Endothelial cell of umbilical vein (primary cell): ENCODE measurements around the gene DNAJB12. TPM values are rescaled to one million over a fixed set of nuclear protein-coding genes. Genes with fewer than 3 reads are reported as not detected.

Experiments
- BruUV-seq: library from RNA; stranded (reverse); fragments of 400-500 nt; replicated peaks from 2 replicates; lab custom pipeline; 2021; lab: Mats Ljungman, UMichigan
- CTCF ChIA-PET: fragments of 300-600, 350-600 bp; sonication (Branson Sonifier 250); formaldehyde crosslinking; loops from one replicate; lab custom pipeline; 2021; ENCODE audit warnings: antibody characterized with exemption, inconsistent platforms; lab: Charles Lee
- POLR2A ChIA-PET: fragments of 300-600, 350-600 bp; sonication (Branson Sonifier 250); formaldehyde crosslinking; loops from one replicate; lab custom pipeline; 2021; ENCODE audit warnings: antibody characterized with exemption, inconsistent platforms; lab: Charles Lee
- DNase-seq: peaks from one replicate; pipeline ENCODE4 v3.0.0-alpha.2; 2011; ENCODE audit warnings: low read depth, low spot score
- FAIRE-seq: peaks from 2 replicates; lab custom pipeline; 2011; peaks lifted over from hg19 to GRCh38; lab: Jason Lieb, UNC
- H2AFZ ChIP-seq: 2 replicates; pipeline ENCODE4 v1.6.0; 2012; ENCODE audit warnings: low read depth, low read length, control low read depth, inconsistent platforms
- H3K27ac ChIP-seq: 2 replicates; pipeline ENCODE4 v1.5.1; 2011; ENCODE audit warnings: low read depth, mild to moderate bottlenecking, control low read depth, low read length, moderate library complexity; ENCODE audit not compliant: insufficient read depth
- H3K27me3 ChIP-seq, 2 experiments: 2 replicates each; pipeline versions ENCODE4 v1.6.0 to v1.6.1; 2011; ENCODE audit warnings: low read length in 2 of 2, mixed read lengths in 1 of 2; ENCODE audit not compliant: control insufficient read depth in 2 of 2, insufficient read depth in 2 of 2
- H3K36me3 ChIP-seq, 2 experiments: 2 replicates in 1 of 2; 3 replicates in 1 of 2; pipeline ENCODE4 v1.5.1; 2011; ENCODE audit warnings: low read length in 2 of 2, mild to moderate bottlenecking in 1 of 2, moderate library complexity in 1 of 2; ENCODE audit not compliant: control insufficient read depth in 2 of 2, insufficient read depth in 2 of 2; ENCODE audit errors: extremely low read depth in 1 of 2
- H3K4me1 ChIP-seq: 3 replicates; pipeline ENCODE4 v1.5.1; 2011; ENCODE audit warnings: mild to moderate bottlenecking, low read length; ENCODE audit not compliant: control insufficient read depth, insufficient read depth; ENCODE audit errors: extremely low read depth
- H3K4me2 ChIP-seq: 2 replicates; pipeline ENCODE4 v1.6.1; 2011; ENCODE audit warnings: low read length, control low read depth, mixed read lengths; ENCODE audit not compliant: insufficient read depth
- H3K4me3 ChIP-seq, 3 experiments: fragments of 200-600 bp in 1 of 3; sonication (generic), shearing (Covaris generic) in 1 of 3; replicated peaks in 1 of 3; 2 replicates each; pipeline ENCODE4 v1.5.1; 2011 to 2016; ENCODE audit warnings: control low read depth in 3 of 3, low read length in 3 of 3, mild to moderate bottlenecking in 2 of 3, inconsistent platforms in 1 of 3, low read depth in 1 of 3, moderate library complexity in 1 of 3; ENCODE audit not compliant: insufficient read depth in 1 of 3
- H3K79me2 ChIP-seq: 2 replicates; pipeline ENCODE4 v1.6.0; 2012; ENCODE audit warnings: low read length, inconsistent platforms; ENCODE audit not compliant: control insufficient read depth, insufficient read depth
- H3K9ac ChIP-seq: replicated peaks from 2 replicates; pipeline ENCODE3; 2011; ENCODE audit warnings: low read length, control low read depth; ENCODE audit not compliant: insufficient read depth; ENCODE audit errors: extremely low read depth
- H3K9me1 ChIP-seq: replicated peaks from 3 replicates; pipeline ENCODE4 v1.6.0; 2011; ENCODE audit warnings: mild to moderate bottlenecking, low read length; ENCODE audit not compliant: control insufficient read depth, insufficient read depth; ENCODE audit errors: extremely low read depth
- H3K9me3 ChIP-seq: replicated peaks from 2 replicates; pipeline ENCODE4 v1.5.1; 2012; ENCODE audit warnings: low read length, inconsistent platforms; ENCODE audit not compliant: control insufficient read depth, insufficient read depth
- H4K20me1 ChIP-seq: replicated peaks from 2 replicates; pipeline ENCODE3; 2011; ENCODE audit warnings: mild to moderate bottlenecking, low read length; ENCODE audit not compliant: control insufficient read depth, insufficient read depth; ENCODE audit errors: extremely low read depth
- EZH2 ChIP-seq: IDR thresholded peaks from 2 replicates; pipeline ENCODE4 v1.6.1; 2012; ENCODE audit warnings: borderline replicate concordance, low read depth, mild to moderate bottlenecking, moderate library complexity, low read length, inconsistent platforms; ENCODE audit not compliant: severe bottlenecking
- FOS ChIP-seq: IDR thresholded peaks from 2 replicates; pipeline ENCODE4 v1.6.1; 2011; ENCODE audit warnings: mild to moderate bottlenecking, low read length, moderate library complexity, borderline replicate concordance; ENCODE audit not compliant: insufficient read depth
- GATA2 ChIP-seq: IDR thresholded peaks from 2 replicates; pipeline ENCODE4 v1.7.0; 2011; ENCODE audit warnings: low read depth, mild to moderate bottlenecking, moderate library complexity, mixed read lengths, low read length; ENCODE audit not compliant: insufficient read length, insufficient read depth
- JUN ChIP-seq: IDR thresholded peaks from 2 replicates; pipeline ENCODE4 v1.6.1; 2011; ENCODE audit warnings: borderline replicate concordance, low read depth; ENCODE audit not compliant: insufficient read length, insufficient read depth
- MYC ChIP-seq: IDR thresholded peaks from one replicate; pipeline ENCODE4 v1.6.1; 2011; ENCODE audit warnings: mild to moderate bottlenecking, low read depth, low read length
- POLR2A ChIP-seq: IDR thresholded peaks from 2 replicates; pipeline ENCODE4 v1.6.1; 2012; ENCODE audit warnings: low read depth, mild to moderate bottlenecking, control low read depth, low read length
- POLR2AphosphoS5 ChIP-seq: IDR thresholded peaks from 2 replicates; pipeline ENCODE4 v1.6.1; 2012; ENCODE audit warnings: low read depth, mild to moderate bottlenecking, control low read depth, low read length, moderate library complexity; ENCODE audit not compliant: insufficient read depth
- dilution Hi-C: fragments of 300-500 bp; cut with MboI; formaldehyde crosslinking; loops from one replicate; pipeline ENCODE4 v1.15.0; 2019; ENCODE audit warnings: low sequenced_read_pairs; ENCODE audit not compliant: extremely low pct_ligation_motif_present
- intact Hi-C: fragments of 100-400 bp; cut with micrococcal nuclease; formaldehyde crosslinking; loops from one replicate; pipeline ENCODE4 v1.10.0; 2022
- polyA plus RNA-seq, 4 experiments: library from polyadenylated mRNA; depleted of rRNA in 3 of 4; stranded (reverse) in 3 of 4; unstranded in 1 of 4; fragments of >200 nt; gene quantifications; 2 replicates each; pipeline versions ENCODE4 v1.2.1 to v1.2.3, GENCODE V29; 2011 to 2012; ENCODE audit warnings: missing spikeins in 1 of 4
- total RNA-seq: library from RNA; stranded (reverse); gene quantifications from 2 replicates; pipeline ENCODE4 v1.2.3, GENCODE V29; 2021
- TF ChIP-seq, protein P1 (sequence below), 2 donors: IDR thresholded peaks; 1 replicate in 1 of 2; 2 replicates in 1 of 2; pipeline ENCODE4 v1.5.1; 2011; ENCODE audit warnings: low read length in 2 of 2, mild to moderate bottlenecking in 2 of 2, moderate library complexity in 2 of 2, control low read depth in 1 of 2, inconsistent platforms in 1 of 2, low read depth in 1 of 2; ENCODE audit not compliant: insufficient read depth in 1 of 2; ENCODE audit errors: extremely low read depth in 1 of 2

DNAJB12 gene
- total and polyA plus RNA-seq, 2 donors (not counting 3 experiments of a cell fraction or from before 2014, with no cell fraction given) = 27.2 to 44.2 TPM

DNA sequence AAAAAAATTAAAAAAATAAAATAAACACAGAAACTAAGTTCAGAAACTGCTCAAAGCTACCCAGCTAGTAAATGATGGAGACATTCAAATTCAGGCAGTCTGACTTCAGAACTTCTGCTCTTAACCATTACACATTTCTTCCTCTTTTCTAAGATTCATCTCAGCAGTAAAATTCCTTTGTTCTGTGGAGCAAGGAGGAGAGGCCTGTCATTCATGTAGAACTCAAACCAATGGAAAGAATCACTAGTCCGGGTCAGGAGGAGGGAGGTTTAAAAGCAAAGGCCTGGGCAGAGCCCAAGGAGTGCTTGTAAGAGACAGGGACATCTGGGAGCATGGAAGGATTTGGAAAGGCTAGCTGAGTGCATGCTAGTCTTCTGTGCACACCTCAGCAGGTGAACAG lies 37.9 kb upstream of the DNAJB12 start:
- FAIRE-seq = no peak
- Histone ChIP-seq H3K4me1 (no peaks in the 10 kb centered on the region), H3K79me2 (no peaks in the 10 kb centered on the region), H3K4me3 (no peak overlapping the region), H3K27me3 (no peaks in the 10 kb centered on the region), H3K9me1 (no peaks in the 10 kb centered on the region), H4K20me1 (no peaks in the 10 kb centered on the region), H2AFZ (no peak overlapping the region), H3K27ac (no peak overlapping the region), H3K9ac (no peak overlapping the region), H3K4me2 (no peak overlapping the region), H3K36me3 (no peaks in the 10 kb centered on the region), H3K9me3 (no peaks in the 10 kb centered on the region)
- dilution Hi-C loops (no loop called here), intact Hi-C loops (no loop called here)
- no peak for TF ChIP-seq POLR2AphosphoS5
- no peak for TF ChIP-seq GATA2
- TF ChIP-seq JUN = no peak
- no peak for TF ChIP-seq FOS
- no peak for TF ChIP-seq POLR2A
- TF ChIP-seq, protein P1, sequence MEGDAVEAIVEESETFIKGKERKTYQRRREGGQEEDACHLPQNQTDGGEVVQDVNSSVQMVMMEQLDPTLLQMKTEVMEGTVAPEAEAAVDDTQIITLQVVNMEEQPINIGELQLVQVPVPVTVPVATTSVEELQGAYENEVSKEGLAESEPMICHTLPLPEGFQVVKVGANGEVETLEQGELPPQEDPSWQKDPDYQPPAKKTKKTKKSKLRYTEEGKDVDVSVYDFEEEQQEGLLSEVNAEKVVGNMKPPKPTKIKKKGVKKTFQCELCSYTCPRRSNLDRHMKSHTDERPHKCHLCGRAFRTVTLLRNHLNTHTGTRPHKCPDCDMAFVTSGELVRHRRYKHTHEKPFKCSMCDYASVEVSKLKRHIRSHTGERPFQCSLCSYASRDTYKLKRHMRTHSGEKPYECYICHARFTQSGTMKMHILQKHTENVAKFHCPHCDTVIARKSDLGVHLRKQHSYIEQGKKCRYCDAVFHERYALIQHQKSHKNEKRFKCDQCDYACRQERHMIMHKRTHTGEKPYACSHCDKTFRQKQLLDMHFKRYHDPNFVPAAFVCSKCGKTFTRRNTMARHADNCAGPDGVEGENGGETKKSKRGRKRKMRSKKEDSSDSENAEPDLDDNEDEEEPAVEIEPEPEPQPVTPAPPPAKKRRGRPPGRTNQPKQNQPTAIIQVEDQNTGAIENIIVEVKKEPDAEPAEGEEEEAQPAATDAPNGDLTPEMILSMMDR (IDR thresholded peaks at IDR 0.05; ENCODE audit: extremely low read depth in 1 of 2, insufficient read depth in 1 of 2, low read depth in 1 of 2, low read length in 2 of 2) = no peak
- TF ChIP-seq MYC = no peak
- no peak for TF ChIP-seq EZH2
- ChIA-PET POLR2A (no interaction called here), CTCF (interaction anchor here (1.2 kb wide), 1 partner anchor 442 kb away, joined by 3 read pairs; no protein-coding TSS in a partner anchor)
- no peak for DNase-seq
- no TSS peak for BruUV-seq
